Ascending aorta (tissue), 2 donors: ENCODE data around the gene LCN15. TPM values are rescaled to one million over a fixed set of nuclear protein-coding genes. Genes with fewer than 3 reads are reported as not detected.
"Not testable (repeated sequence)": the region's sequence is repeated elsewhere in the genome, so short reads cannot be mapped to it uniquely, and the experiment has no call there.

ENCODE experiments used
- DNase-seq, 2 donors: peaks; one replicate each; pipeline ENCODE4 v3.0.0-alpha.2; 2019; ENCODE audit warnings: low spot score in 2 of 2
- H3K27ac ChIP-seq, 2 donors: fragments of 200-600 bp; sonication (generic); one replicate each; pipeline ENCODE4 v1.5.1; 2016 to 2017; ENCODE audit warnings: mild to moderate bottlenecking in 1 of 2
- H3K27me3 ChIP-seq: fragments of 200-600 bp; sonication (generic); one replicate; pipeline ENCODE4 v1.5.1; 2017
- H3K36me3 ChIP-seq, 2 donors: fragments of 200-600 bp; sonication (generic); one replicate each; pipeline ENCODE4 v1.5.1; 2016
- H3K4me1 ChIP-seq, 2 donors: fragments of 200-600 bp; sonication (generic); one replicate each; pipeline ENCODE4 v1.5.1; 2016 to 2017; ENCODE audit warnings: mild to moderate bottlenecking in 1 of 2
- H3K4me3 ChIP-seq, 2 donors: fragments of 200-600 bp; sonication (generic); one replicate each; pipeline ENCODE4 v1.5.1; 2016 to 2017; ENCODE audit warnings: mild to moderate bottlenecking in 1 of 2
- H3K9me3 ChIP-seq, 2 donors: fragments of 200-600 bp; sonication (generic); one replicate each; pipeline ENCODE4 v1.5.1; 2016
- CTCF ChIP-seq, 3 experiments: fragments of 200-600 bp in 2 of 3; fragments of 450-650 bp in 1 of 3; sonication (generic) in 2 of 3; IDR thresholded peaks; one replicate each; pipeline ENCODE4 v1.5.1; 2016 to 2019; ENCODE audit warnings: antibody characterized with exemption in 3 of 3, mild to moderate bottlenecking in 1 of 3, moderate library complexity in 1 of 3
- intact Hi-C: fragments of 100-400 bp; cut with DNase I; formaldehyde crosslinking; loops from one replicate; pipeline ENCODE4 v1.15.1; 2023
- total RNA-seq: library from RNA; depleted of rRNA; stranded (reverse); fragments of >200 nt; gene quantifications from one replicate; pipeline ENCODE4 v1.1.0, GENCODE V29; 2016

LCN15 gene
- total RNA-seq, 1 donor from 2014 or later = not detected

DNA sequence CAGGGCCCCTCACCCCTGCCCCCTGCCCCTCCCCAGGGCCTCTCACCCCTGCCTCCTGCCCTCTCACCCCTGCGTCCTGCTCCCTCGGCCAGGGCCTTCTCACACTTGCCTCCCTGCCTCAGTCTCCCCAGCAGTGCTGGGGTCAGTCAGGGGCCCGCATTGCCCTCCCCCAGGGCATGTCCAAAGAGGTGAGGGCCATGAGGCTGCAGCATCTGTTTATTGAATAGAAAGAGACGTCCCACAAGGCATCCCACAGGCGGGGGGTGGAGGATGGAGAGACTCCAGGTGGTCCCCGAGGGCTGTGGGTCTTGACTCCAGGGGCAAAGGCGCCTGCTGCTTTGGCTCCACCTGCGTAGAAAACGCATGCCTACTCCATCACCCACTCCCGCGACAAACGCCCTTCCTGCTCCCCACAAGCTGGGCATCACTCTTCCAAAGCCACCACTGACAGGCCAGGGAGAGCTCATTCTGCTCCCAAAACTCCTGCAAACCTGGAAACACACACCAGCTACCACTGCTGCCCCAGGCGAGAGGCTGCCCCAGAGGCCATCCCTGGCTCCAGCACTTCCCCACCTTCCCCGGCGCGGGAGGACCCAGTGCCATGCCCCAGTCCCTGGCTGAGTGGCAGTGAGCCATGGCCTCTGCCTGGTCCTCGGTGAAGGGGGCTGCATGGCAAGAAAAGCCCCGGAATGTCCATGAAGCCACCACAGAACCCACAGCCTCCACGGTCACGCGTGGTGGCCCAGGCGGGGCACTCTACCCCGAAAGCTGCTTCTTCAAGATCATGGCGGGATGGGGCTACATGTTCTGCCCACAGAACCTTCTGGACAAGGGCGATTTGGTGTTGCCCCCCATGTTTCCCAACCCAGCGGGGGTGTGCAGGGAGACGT lies 4.6 kb downstream of the LCN15 start:
- no peaks in the 10 kb centered on the region for H3K27me3 ChIP-seq
- no peaks in the 10 kb centered on the region for H3K9me3 ChIP-seq
- no peaks in the 10 kb centered on the region for H3K4me1 ChIP-seq
- no peak for DNase-seq
- H3K36me3 ChIP-seq = no peaks in the 10 kb centered on the region
- no peak overlapping the region for H3K4me3 ChIP-seq
- no peak overlapping the region for H3K27ac ChIP-seq
- no peak for TF ChIP-seq CTCF (IDR thresholded peaks at IDR 0.05)
- intact Hi-C loops = no loop called here

- Histone ChIP-seq H3K36me3 (no peaks in the 10 kb centered on the region), H3K9me3 (no peaks in the 10 kb centered on the region), H3K27me3 (no peaks in the 10 kb centered on the region), H3K4me3 (no peak overlapping the region), H3K4me1 (no peaks in the 10 kb centered on the region), H3K27ac (no peak overlapping the region)
- intact Hi-C loops = no loop called here
- TF ChIP-seq CTCF (IDR thresholded peaks at IDR 0.05) = no peak
- DNase-seq = no peak
Measured at GRCh38 chr9:136759001-136759400, 5.3 kb downstream of the LCN15 start.

GRCh38 chr9:136757751-136758140 lies 6.6 kb downstream of the LCN15 start:
- no peaks in the 10 kb centered on the region for H3K36me3 ChIP-seq
- no peak overlapping the region for H3K4me3 ChIP-seq
- TF ChIP-seq CTCF (IDR thresholded peaks at IDR 0.05) = no peak
- H3K9me3 ChIP-seq = no peaks in the 10 kb centered on the region
- intact Hi-C loops = no loop called here
- no peaks in the 10 kb centered on the region for H3K27me3 ChIP-seq
- no peak for DNase-seq
- no peak overlapping the region for H3K27ac ChIP-seq
- no peaks in the 10 kb centered on the region for H3K4me1 ChIP-seq

DNA sequence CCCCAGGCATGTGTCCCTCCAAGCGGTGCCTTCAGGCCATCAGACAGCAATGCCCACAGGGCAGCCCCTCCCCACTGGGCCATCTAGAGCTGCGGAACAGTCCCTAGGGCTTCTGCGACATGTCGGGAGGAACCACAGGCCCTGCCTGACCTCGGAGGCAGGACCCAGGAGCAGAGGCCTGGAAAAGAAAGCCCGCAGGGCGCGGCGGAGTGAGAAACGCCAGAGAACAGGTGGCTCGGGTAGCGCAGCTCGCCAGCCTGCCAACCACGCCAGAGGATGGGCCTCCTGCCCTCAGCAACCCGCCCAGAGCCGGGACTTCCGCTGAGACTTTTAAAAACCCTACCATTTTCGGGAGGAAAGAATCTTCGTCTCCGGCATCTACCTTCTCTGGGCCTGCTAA lies 7.0 kb downstream of the LCN15 start:
- intact Hi-C loops = no loop called here
- Histone ChIP-seq H3K36me3 (no peaks in the 10 kb centered on the region), H3K27ac (no peak overlapping the region), H3K9me3 (no peaks in the 10 kb centered on the region), H3K4me3 (no peak overlapping the region), H3K4me1 (no peaks in the 10 kb centered on the region), H3K27me3 (no peaks in the 10 kb centered on the region)
- no peak for DNase-seq
- TF ChIP-seq CTCF (IDR thresholded peaks at IDR 0.05) = no peak

DNA sequence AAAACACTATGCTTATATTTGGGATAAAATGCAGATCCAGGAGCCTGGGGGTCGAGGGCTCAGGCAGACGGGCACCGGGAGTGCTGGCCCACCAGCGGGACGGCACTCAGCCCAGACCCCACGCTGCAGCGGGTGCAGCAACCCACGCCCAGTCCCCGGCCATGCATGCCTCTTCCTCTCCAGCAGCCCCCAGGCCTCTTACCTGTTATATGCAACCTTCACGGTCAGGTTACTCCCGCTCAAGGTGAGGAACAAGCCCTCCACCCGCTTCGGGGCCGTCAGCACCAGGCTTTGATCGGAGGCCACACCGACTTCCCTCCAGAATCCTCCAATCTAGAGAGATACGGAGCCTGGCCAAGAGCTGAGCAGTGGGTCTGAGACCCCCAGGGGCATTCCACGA lies 7.5 kb downstream of the LCN15 start:
- Histone ChIP-seq H3K36me3 (no peaks in the 10 kb centered on the region), H3K4me1 (no peaks in the 10 kb centered on the region), H3K4me3 (no peak overlapping the region), H3K27ac (no peak overlapping the region), H3K9me3 (no peaks in the 10 kb centered on the region), H3K27me3 (no peaks in the 10 kb centered on the region)
- DNase-seq = no peak
- intact Hi-C loops = no loop called here
- TF ChIP-seq CTCF (IDR thresholded peaks at IDR 0.05) = no peak

GRCh38 chr9:136756134-136756438 lies 8.2 kb downstream of the LCN15 start:
- DNase-seq = no peak
- no peaks in the 10 kb centered on the region for H3K9me3 ChIP-seq
- no peak overlapping the region for H3K27ac ChIP-seq
- TF ChIP-seq CTCF (IDR thresholded peaks at IDR 0.05) = no peak
- intact Hi-C loops = no loop called here
- no peaks in the 10 kb centered on the region for H3K27me3 ChIP-seq
- no peak overlapping the region for H3K4me3 ChIP-seq
- H3K36me3 ChIP-seq = no peaks in the 10 kb centered on the region
- no peaks in the 10 kb centered on the region for H3K4me1 ChIP-seq

DNA sequence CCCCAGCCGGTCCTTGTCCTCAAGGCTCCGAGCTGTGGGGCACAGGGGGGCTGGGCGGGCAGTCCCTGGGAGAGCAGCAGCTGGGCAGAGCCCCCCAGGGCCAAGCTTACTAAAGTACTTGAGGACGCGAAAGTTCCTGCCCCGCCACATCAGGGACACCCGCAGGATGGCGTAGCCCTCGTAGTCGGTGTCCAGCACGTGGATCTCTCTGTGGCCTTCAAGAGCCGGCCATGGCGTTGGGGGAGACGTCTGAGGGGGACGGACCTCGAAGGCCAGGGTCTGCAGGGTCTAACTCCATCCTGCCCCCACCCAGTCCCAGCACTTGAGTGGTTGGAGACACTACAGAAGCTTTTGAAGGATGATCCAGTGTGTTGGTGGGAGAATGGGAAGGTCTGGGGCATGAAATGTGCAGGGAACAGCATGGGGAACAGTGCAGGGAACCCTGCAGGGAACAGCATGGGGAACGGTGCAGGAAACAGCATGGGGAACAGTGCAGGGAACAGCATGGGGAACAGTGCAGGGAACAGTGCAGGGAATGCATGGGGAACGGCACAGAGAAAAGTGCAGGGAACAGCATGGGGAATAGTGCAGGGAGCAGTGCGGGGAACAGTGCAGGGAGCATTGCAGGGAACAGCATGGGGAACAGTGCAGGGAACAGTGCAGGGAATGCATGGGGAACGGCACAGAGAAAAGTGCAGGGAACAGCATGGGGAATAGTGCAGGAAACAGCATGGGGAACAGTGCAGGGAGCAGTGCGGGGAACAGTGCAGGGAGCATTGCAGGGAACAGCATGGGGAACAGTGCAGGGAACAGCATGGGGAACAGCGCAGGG lies 8.8 kb downstream of the LCN15 start:
- H3K4me3 ChIP-seq, H3K36me3 ChIP-seq, H3K9me3 ChIP-seq, H3K27me3 ChIP-seq, DNase-seq, H3K4me1 ChIP-seq, intact Hi-C loops, H3K27ac ChIP-seq: not testable (repeated sequence)
